Measurements from ENCODE around the gene GABRE.

GABRE gene

DNA sequence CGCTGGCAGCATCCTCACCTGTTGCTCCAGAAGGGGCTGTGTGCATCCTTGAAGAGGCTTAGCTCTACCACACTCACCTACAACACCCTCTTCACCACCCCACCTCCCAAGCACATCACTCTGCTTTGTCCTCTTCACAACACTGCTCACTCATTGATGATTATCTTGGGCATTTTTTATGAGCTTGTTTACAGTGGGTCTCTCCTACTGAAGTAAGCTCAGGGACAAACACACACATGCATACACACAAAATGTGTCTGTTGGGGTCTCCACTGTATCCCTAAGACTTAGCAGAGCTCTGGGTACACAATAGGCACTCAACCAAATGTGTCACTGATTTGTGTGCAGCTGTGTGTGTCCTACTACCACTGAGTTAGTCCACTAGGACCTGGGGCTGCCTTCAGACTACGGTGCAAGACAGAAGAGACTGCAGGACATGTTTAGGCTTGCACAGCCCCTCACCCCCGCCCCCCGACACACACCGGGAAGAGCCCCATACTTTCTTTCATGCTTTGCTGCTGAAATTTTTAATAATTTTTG, 1.3 kb upstream of the GABRE start:
- no peak overlapping the region for H3K27ac ChIP-seq
- H3K9me3 ChIP-seq (ENCODE audit: low read depth, low read length), result no peaks in the 10 kb centered on the region
- TF ChIP-seq EZH2 (IDR thresholded peaks at IDR 0.05) (no peak), POLR2AphosphoS5 (IDR thresholded peaks at IDR 0.05; ENCODE audit: borderline replicate concordance, low read depth, low read length) (no peak), FOXP2 (optimal IDR thresholded peaks at IDR 0.05; ENCODE audit: control extremely low read depth, extremely low read length, insufficient read depth) (no peak)
- no peaks in the 10 kb centered on the region for H3K36me3 ChIP-seq (ENCODE audit: insufficient read depth, low read length)
- H3K9ac ChIP-seq (ENCODE audit: insufficient read length), result no peak overlapping the region
- H3K4me3 ChIP-seq, result no peak overlapping the region
- DNase-seq (ENCODE audit: low read depth, low spot score), result no peak

DNA sequence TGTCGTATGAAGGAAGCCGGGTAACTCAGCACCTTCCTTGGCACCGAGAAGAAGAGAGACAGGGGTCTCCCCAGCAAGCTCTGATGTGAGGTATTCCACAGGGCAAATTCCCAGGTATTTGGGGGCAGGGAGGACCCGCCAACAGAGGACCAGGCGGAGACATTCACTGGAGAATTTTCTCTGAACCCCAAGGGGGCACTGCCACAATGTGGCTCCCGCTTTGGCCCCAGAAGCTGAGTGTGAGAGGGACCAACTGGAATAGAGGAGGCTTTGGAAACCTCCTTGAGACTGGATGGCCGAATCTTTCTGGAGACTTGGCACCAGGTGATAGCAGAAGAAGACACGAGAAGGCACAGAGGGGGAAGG, 735 bp upstream of the GABRE start:
- no peaks in the 10 kb centered on the region for H3K9me3 ChIP-seq (ENCODE audit: low read depth, low read length)
- no peak overlapping the region for H3K27ac ChIP-seq
- no peaks in the 10 kb centered on the region; the same call in 1 of the 2 replicates for H3K36me3 ChIP-seq (ENCODE audit: insufficient read depth, low read length)
- DNase-seq (ENCODE audit: low read depth, low spot score), result no peak
- TF ChIP-seq FOXP2 (optimal IDR thresholded peaks at IDR 0.05; ENCODE audit: control extremely low read depth, extremely low read length, insufficient read depth) (no peak), POLR2AphosphoS5 (IDR thresholded peaks at IDR 0.05; ENCODE audit: borderline replicate concordance, low read depth, low read length) (no peak), EZH2 (IDR thresholded peaks at IDR 0.05) (no peak)
- H3K4me3 ChIP-seq, result no peak overlapping the region; the same call in 1 of the 2 replicates
- H3K9ac ChIP-seq (ENCODE audit: insufficient read length), result no peak overlapping the region

DNA sequence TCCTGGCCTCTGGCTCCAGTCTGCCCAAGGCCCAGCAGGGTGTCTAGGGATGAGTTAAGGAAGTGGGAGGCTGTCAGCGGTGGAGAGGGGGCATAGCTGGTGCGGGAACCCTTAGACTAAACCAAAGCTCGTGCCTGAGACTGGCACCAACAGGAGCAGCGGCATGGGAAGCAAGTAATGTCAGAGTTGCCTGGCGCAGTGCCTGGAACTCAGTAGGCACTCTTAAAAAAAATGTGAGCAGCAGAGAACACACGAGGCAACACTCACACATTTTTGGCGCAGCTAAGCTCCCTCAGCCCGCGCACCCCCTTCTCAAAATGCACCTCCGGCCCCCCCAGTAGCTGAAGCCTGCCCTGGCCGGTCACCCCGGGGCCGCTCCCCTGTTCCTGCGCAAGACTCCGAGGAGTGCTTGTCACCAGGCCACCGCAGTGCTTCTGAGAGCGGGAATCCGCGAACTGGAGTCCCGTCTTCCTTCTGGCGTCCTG, 583 bp downstream of the GABRE start:
- no peak for TF ChIP-seq POLR2AphosphoS5 (IDR thresholded peaks at IDR 0.05; ENCODE audit: borderline replicate concordance, low read depth, low read length)
- TF ChIP-seq EZH2 (IDR thresholded peaks at IDR 0.05), result no peak
- no peak for TF ChIP-seq FOXP2 (optimal IDR thresholded peaks at IDR 0.05; ENCODE audit: control extremely low read depth, extremely low read length, insufficient read depth)
- Histone ChIP-seq H3K36me3 (ENCODE audit: insufficient read depth, low read length) (peaks cover 13% of the 10 kb centered on the region; the same call in 1 of the 2 replicates), H3K4me3 (peak overlapping the region; percentile 78), H3K9me3 (ENCODE audit: low read depth, low read length) (no peaks in the 10 kb centered on the region), H3K9ac (ENCODE audit: insufficient read length) (peak overlapping the region; percentile 76), H3K27ac (no peak overlapping the region)
- no peak for DNase-seq (ENCODE audit: low read depth, low spot score)

DNA sequence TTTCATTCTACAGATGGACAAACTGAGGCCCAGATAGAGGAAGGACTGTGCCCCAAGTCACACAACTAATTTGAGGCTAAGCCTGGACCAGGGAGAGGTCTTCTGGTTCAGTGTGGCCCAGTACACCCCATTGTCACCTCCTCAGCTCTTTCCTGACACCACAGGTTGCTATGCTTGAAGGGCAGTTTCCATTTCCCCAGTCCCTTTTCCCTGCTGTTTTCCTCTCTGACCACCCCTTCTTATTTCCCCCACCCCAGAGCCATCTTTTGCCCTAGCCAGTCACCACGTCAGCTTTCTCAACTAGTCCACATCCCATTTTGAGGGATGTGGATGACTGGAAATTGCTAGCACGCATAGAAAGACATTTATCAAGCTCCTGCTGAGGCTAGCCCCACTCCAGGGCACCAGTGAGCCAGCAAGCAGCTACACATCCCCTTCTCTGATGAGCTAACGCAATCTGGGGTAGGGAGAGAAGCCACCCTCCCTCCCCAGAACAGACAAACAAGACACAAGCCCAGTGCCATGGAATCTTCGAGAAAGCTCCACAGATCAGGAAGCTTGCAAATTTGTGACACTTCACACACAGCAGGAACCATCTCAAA, 1.3 kb downstream of the GABRE start:
- DNase-seq (ENCODE audit: low read depth, low spot score), result no peak
- no peak overlapping the region for H3K27ac ChIP-seq
- H3K9me3 ChIP-seq (ENCODE audit: low read depth, low read length), result no peaks in the 10 kb centered on the region
- TF ChIP-seq POLR2AphosphoS5 (IDR thresholded peaks at IDR 0.05; ENCODE audit: borderline replicate concordance, low read depth, low read length) (no peak), EZH2 (IDR thresholded peaks at IDR 0.05) (no peak), FOXP2 (optimal IDR thresholded peaks at IDR 0.05; ENCODE audit: control extremely low read depth, extremely low read length, insufficient read depth) (no peak)
- H3K4me3 ChIP-seq, result peak overlapping the region; percentile 78
- H3K36me3 ChIP-seq (ENCODE audit: insufficient read depth, low read length), result peaks cover 20% of the 10 kb centered on the region
- peak overlapping the region; percentile 76 for H3K9ac ChIP-seq (ENCODE audit: insufficient read length)

DNA sequence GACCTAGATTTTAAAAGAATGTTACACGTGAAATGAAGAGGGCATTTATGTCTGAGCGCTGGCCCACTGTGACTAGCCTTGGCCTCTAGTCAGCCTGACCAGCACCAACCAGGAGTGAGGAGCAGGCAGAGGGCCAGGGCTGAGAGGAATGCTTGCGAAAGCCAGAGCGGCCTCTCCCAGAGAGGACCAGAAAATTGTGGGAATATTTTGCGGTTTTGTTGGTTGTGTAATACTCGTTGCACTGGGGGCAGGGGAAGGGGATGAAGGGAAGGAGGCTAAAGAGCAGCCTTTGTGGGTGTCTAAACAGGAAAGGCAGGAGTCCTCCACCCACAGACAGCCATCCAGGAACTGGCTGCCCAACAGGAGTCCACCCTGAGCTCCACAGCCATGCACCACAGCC, 3.8 kb downstream of the GABRE start:
- no peak for TF ChIP-seq EZH2 (IDR thresholded peaks at IDR 0.05)
- no peak for TF ChIP-seq FOXP2 (optimal IDR thresholded peaks at IDR 0.05; ENCODE audit: control extremely low read depth, extremely low read length, insufficient read depth)
- TF ChIP-seq POLR2AphosphoS5 (IDR thresholded peaks at IDR 0.05; ENCODE audit: borderline replicate concordance, low read depth, low read length), result no peak
- Histone ChIP-seq H3K4me3 (peak overlapping the region; percentile 42), H3K9me3 (ENCODE audit: low read depth, low read length) (no peaks in the 10 kb centered on the region), H3K36me3 (ENCODE audit: insufficient read depth, low read length) (peaks cover 32% of the 10 kb centered on the region), H3K27ac (no peak overlapping the region), H3K9ac (ENCODE audit: insufficient read length) (no peak overlapping the region)
- DNase-seq (ENCODE audit: low read depth, low spot score), result no peak

DNA sequence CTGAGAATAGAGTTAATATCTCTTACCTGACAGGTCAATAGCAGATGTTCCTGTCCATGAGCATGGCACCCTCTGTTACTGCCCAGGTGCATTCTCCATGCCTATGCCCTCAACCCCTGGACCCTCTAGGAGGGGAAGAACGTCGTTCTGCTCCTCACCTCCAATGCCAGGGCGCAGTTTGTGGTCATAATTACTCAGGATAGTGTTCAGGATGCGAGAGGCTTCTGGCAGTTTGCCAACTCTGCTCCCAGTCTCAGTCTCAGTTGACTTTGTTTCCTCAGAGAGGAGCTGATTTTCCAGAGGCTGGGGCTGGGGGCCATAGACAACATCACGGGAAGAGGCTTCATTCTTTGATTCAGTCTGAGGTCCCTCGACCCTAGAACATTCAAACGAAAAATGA, 4.4 kb downstream of the GABRE start:
- peaks cover 32% of the 10 kb centered on the region for H3K36me3 ChIP-seq (ENCODE audit: insufficient read depth, low read length)
- H3K4me3 ChIP-seq, result no peak overlapping the region
- H3K27ac ChIP-seq, result no peak overlapping the region
- no peak for DNase-seq (ENCODE audit: low read depth, low spot score)
- no peak overlapping the region for H3K9ac ChIP-seq (ENCODE audit: insufficient read length)
- H3K9me3 ChIP-seq (ENCODE audit: low read depth, low read length), result no peaks in the 10 kb centered on the region
- no peak for TF ChIP-seq EZH2 (IDR thresholded peaks at IDR 0.05)
- TF ChIP-seq POLR2AphosphoS5 (IDR thresholded peaks at IDR 0.05; ENCODE audit: borderline replicate concordance, low read depth, low read length), result no peak
- TF ChIP-seq FOXP2 (optimal IDR thresholded peaks at IDR 0.05; ENCODE audit: control extremely low read depth, extremely low read length, insufficient read depth), result no peak

DNA sequence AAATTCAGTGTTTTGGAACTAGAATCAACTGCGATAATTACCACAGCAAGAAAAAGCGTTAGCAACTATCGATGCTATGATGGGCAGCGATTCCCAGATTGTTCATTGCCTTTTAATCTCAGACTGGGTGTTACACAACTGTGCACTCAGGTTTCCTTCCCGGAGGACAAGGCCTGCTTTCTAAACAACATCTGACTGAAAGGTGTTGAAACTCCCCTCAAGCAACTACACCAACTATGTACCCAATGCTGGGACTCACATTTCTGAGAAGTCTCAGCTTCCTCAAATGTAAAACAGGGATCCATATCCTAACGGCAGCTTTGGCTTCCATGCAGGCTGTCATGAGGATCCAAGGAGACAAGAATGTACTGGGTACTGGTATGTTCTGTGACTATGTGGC, 8.2 kb downstream of the GABRE start:
- Histone ChIP-seq H3K4me3 (no peak overlapping the region), H3K9ac (ENCODE audit: insufficient read length) (no peak overlapping the region), H3K9me3 (ENCODE audit: low read depth, low read length) (no peaks in the 10 kb centered on the region), H3K36me3 (ENCODE audit: insufficient read depth, low read length) (peaks cover 37% of the 10 kb centered on the region), H3K27ac (no peak overlapping the region)
- no peak for DNase-seq (ENCODE audit: low read depth, low spot score)
- TF ChIP-seq FOXP2 (optimal IDR thresholded peaks at IDR 0.05; ENCODE audit: control extremely low read depth, extremely low read length, insufficient read depth) (no peak), POLR2AphosphoS5 (IDR thresholded peaks at IDR 0.05; ENCODE audit: borderline replicate concordance, low read depth, low read length) (no peak), EZH2 (IDR thresholded peaks at IDR 0.05) (no peak)

DNA sequence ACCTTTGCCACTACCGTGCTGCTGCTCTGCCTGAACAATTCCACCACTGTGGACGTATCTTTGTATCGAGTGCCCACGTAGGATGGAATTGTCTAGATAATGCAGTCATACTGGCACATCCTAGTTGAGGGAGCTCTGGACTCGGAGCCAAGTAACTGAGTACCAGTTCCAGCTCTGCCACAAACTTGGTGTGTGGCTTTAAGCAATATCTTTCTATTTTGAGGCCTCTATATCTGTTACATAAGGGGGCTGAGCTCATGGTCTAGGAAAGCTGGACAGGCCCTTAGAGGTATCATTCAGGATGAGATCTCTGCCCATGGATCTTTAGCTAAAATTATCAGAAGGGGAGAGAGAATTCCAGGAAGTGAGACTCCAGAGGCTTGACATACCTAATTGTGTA, 12.4 kb downstream of the GABRE start:
- no peaks in the 10 kb centered on the region for H3K9me3 ChIP-seq (ENCODE audit: low read depth, low read length)
- H3K4me3 ChIP-seq, result no peak overlapping the region
- TF ChIP-seq FOXP2 (optimal IDR thresholded peaks at IDR 0.05; ENCODE audit: control extremely low read depth, extremely low read length, insufficient read depth) (no peak), POLR2AphosphoS5 (IDR thresholded peaks at IDR 0.05; ENCODE audit: borderline replicate concordance, low read depth, low read length) (no peak), EZH2 (IDR thresholded peaks at IDR 0.05) (no peak)
- no peak overlapping the region for H3K9ac ChIP-seq (ENCODE audit: insufficient read length)
- H3K36me3 ChIP-seq (ENCODE audit: insufficient read depth, low read length), result peaks cover 26% of the 10 kb centered on the region; the same call in 1 of the 2 replicates
- H3K27ac ChIP-seq, result no peak overlapping the region
- no peak for DNase-seq (ENCODE audit: low read depth, low spot score)

All from SK-N-MC (cell line).